Measurements from ENCODE around the gene FRAS1.

DNA sequence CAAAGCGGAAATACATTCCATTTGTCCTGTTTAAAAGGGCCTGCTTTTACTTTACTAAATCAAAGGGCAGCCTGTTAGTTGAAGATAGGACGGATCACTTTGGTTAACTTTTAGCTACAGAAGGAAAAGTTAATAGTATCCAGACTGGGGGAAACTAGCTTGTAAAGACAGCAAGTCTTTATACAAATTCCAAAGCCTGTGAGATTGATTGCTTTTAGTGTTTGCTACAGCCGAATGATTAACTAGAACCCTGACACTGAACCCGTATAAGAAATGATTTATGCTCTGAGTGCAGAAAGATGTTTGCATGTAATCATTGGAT is 93.4 kb downstream of the FRAS1 start:
- TF ChIP-seq, protein P1, sequence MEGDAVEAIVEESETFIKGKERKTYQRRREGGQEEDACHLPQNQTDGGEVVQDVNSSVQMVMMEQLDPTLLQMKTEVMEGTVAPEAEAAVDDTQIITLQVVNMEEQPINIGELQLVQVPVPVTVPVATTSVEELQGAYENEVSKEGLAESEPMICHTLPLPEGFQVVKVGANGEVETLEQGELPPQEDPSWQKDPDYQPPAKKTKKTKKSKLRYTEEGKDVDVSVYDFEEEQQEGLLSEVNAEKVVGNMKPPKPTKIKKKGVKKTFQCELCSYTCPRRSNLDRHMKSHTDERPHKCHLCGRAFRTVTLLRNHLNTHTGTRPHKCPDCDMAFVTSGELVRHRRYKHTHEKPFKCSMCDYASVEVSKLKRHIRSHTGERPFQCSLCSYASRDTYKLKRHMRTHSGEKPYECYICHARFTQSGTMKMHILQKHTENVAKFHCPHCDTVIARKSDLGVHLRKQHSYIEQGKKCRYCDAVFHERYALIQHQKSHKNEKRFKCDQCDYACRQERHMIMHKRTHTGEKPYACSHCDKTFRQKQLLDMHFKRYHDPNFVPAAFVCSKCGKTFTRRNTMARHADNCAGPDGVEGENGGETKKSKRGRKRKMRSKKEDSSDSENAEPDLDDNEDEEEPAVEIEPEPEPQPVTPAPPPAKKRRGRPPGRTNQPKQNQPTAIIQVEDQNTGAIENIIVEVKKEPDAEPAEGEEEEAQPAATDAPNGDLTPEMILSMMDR (conservative IDR thresholded peaks at IDR 0.05): no peak
- TF ChIP-seq EZH2 (IDR thresholded peaks at IDR 0.05; ENCODE audit: low read depth): no peak
